IPS-NIHi7 (cell line): ENCODE data around the gene AP1B1.
"Not testable (repeated sequence)": the region's sequence is repeated elsewhere in the genome, so short reads cannot be mapped to it uniquely, and the experiment has no call there.

Experiments used
- DNase-seq: peaks from one replicate; pipeline ENCODE4 v3.0.0; 2012; ENCODE audit warnings: mixed read lengths; ENCODE audit errors: extremely low spot score

Gene AP1B1

GRCh38 chr22:29348956-29349355 lies 39.4 kb downstream of the AP1B1 start:
- DNase-seq, result no peak

GRCh38 chr22:29348041-29348440 lies 40.3 kb downstream of the AP1B1 start:
- DNase-seq, result no peak

- no peak for DNase-seq
These were observed 41.7 kb downstream of the AP1B1 start for GRCh38 chr22:29346659-29347058.

- DNase-seq, result no peak
These were observed 42.4 kb downstream of the AP1B1 start for GRCh38 chr22:29345932-29346331.

GRCh38 chr22:29344889-29345288 lies 43.5 kb downstream of the AP1B1 start:
- DNase-seq, result not testable (repeated sequence)

- DNase-seq, result no peak
These were observed 44.2 kb downstream of the AP1B1 start for GRCh38 chr22:29344137-29344536.

- no peak for DNase-seq
These were observed 45.0 kb downstream of the AP1B1 start for GRCh38 chr22:29343313-29343805.

- no peak for DNase-seq
These were observed 45.6 kb downstream of the AP1B1 start for GRCh38 chr22:29342577-29343312.

- no peak for DNase-seq
These were observed 46.2 kb downstream of the AP1B1 start for GRCh38 chr22:29342177-29342576.

GRCh38 chr22:29341849-29342127 lies 46.6 kb downstream of the AP1B1 start:
- no peak for DNase-seq

- DNase-seq, result no peak
These were observed 47.1 kb downstream of the AP1B1 start for GRCh38 chr22:29341056-29341848.

- no peak for DNase-seq
These were observed 47.8 kb downstream of the AP1B1 start for GRCh38 chr22:29340566-29340965.

GRCh38 chr22:29339381-29340235 lies 48.8 kb downstream of the AP1B1 start:
- DNase-seq, result no peak

- DNase-seq, result no peak
These were observed 50.0 kb downstream of the AP1B1 start for GRCh38 chr22:29338398-29338797.

- no peak for DNase-seq
These were observed 50.6 kb downstream of the AP1B1 start for GRCh38 chr22:29337631-29338284.

- DNase-seq, result no peak
These were observed 51.4 kb downstream of the AP1B1 start for GRCh38 chr22:29336751-29337490.

GRCh38 chr22:29335656-29336055 lies 52.7 kb downstream of the AP1B1 start:
- DNase-seq, result no peak

GRCh38 chr22:29334696-29335344 lies 53.5 kb downstream of the AP1B1 start:
- DNase-seq, result no peak

GRCh38 chr22:29334148-29334547 lies 54.2 kb downstream of the AP1B1 start:
- DNase-seq, result no peak

- DNase-seq, result no peak
These were observed 55.4 kb downstream of the AP1B1 start for GRCh38 chr22:29332886-29333496.
